Fibroblast of the aortic adventitia (primary cell): ENCODE measurements around the gene TMEM43. TPM values are rescaled to one million over a fixed set of nuclear protein-coding genes. Genes with fewer than 3 reads are reported as not detected.
A peak's percentile ranks its signal among the peaks of the same experiment; 100 is the strongest.

Experiments
- DNase-seq: peaks from one replicate; pipeline ENCODE4 v3.0.0-alpha.2; 2010; ENCODE audit warnings: low read depth
- H3K4me3 ChIP-seq: 2 replicates; pipeline ENCODE4 v1.5.1; 2011; ENCODE audit warnings: low read depth, mild to moderate bottlenecking, control low read depth, low read length, moderate library complexity
- total RNA-seq: library from RNA; depleted of rRNA; stranded (reverse); fragments of >200 nt; gene quantifications from 2 replicates; pipeline ENCODE4 v1.2.3, GENCODE V29; 2012; ENCODE audit warnings: low replicate concordance
- TF ChIP-seq, protein P1 (sequence below): IDR thresholded peaks from 2 replicates; pipeline ENCODE4 v1.5.1; 2011; ENCODE audit warnings: mild to moderate bottlenecking, low read length, control low read depth, inconsistent platforms; ENCODE audit not compliant: insufficient read depth

TMEM43 gene
- total RNA-seq, 1 donor = 134 TPM

DNA sequence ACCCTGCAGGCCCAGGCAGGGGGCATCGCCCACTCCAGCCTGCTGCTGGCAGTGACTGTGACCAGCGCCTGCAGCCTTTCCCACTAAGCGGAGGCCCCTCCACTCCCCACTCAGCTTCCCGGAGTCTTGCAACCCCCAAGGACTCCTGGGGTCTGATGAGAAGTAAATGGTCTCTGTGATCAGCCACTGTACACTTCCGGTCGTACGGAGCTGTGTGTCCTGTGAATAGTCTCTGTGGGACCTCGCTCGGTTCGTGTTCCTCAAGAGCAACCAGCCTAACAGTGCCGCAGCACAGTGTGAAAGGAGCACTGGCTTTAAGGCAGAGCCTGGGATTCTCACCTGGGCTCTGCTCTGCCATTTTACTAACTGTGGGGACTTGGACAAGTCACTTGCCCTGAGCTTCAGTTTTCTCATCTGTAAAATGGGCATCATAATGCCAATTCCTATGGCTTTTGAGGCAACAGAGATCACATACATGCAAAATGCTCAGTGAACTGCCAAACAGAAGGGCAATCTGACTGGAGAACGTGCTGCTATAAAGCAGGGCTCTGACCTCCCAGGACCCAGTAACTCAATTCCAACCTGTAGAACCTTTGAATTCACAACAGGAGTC, 26.7 kb downstream of the TMEM43 start:
- TF ChIP-seq, protein P1, sequence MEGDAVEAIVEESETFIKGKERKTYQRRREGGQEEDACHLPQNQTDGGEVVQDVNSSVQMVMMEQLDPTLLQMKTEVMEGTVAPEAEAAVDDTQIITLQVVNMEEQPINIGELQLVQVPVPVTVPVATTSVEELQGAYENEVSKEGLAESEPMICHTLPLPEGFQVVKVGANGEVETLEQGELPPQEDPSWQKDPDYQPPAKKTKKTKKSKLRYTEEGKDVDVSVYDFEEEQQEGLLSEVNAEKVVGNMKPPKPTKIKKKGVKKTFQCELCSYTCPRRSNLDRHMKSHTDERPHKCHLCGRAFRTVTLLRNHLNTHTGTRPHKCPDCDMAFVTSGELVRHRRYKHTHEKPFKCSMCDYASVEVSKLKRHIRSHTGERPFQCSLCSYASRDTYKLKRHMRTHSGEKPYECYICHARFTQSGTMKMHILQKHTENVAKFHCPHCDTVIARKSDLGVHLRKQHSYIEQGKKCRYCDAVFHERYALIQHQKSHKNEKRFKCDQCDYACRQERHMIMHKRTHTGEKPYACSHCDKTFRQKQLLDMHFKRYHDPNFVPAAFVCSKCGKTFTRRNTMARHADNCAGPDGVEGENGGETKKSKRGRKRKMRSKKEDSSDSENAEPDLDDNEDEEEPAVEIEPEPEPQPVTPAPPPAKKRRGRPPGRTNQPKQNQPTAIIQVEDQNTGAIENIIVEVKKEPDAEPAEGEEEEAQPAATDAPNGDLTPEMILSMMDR = no peak
- no peak overlapping the region for H3K4me3 ChIP-seq
- no peak for DNase-seq

DNA sequence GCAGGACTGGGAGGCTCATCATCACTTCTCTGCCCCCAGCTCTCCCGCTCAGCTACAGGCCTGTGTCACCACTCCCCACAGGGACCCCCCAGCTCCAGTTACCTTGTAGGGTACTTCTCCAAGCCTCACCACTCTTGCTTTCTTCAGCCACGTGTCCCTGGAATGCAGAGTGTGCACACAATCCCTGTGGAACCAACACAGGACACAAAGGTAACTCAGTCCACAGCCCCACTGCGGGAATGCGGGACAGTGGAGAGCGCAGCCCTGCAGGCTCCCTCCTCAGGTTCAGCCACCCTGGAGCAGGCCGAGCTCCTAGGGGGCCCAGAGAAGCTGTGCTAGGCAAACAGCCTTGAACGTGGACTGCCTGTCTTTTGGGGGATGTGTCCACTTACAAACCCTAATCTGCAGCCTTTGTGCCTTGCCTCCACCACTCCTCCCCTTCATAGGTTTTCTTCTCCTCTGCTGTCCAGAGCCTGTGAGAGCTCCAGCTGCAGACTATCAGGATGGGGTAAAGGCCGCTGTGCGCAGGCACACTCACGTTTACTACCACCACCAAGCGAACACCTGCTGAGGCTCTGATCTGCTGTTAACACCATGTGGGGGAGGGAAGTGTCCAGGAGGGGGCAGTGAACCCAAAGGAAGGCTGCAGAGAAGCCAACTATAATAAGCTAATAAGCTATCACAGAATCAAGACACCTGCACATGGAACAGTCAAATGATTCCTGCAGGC, 27.5 kb downstream of the TMEM43 start:
- H3K4me3 ChIP-seq = no peak overlapping the region
- TF ChIP-seq, protein P1 = peak; percentile 27
- DNase-seq = no peak

DNA sequence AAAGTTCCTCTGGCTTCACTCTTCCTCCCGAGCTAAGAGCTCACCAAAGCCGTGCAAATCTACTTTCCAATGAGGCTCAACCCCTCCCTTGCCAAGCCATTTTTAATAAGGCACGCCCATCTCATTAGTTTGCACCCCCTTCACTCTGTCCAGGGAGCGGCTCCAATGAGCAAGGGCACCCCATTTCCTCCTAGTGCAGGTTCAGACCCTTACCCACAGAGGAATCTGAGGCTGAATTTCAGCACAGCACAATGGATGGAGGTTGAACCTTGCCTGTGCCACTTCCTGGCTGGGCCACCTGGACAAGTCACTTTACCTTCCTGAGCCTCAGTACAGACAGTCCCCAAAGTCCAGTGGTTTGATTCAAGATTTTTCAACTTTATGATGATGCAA, 28.1 kb downstream of the TMEM43 start:
- no peak overlapping the region for H3K4me3 ChIP-seq
- TF ChIP-seq, protein P1 = no peak
- DNase-seq = no peak

DNA sequence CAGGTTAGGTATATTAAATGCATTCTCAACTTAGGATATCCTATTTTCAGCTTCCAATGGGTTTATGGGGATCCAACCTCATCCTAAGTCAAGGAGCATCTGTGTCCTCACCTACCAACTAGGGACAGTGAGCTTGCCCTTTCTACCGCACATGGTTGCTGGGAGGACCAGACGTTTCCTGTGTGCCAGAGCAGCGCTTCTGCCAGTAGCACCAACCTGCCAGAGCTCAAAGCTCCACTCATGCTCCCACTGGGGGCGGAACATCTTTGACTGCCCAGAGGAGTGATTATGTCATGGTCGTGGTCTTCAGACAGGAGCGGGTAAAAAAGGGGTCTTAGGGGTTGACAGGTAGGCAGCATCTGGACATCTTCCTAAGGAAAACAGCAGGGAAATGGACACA, 28.8 kb downstream of the TMEM43 start:
- TF ChIP-seq, protein P1 = no peak
- no peak overlapping the region for H3K4me3 ChIP-seq

DNA sequence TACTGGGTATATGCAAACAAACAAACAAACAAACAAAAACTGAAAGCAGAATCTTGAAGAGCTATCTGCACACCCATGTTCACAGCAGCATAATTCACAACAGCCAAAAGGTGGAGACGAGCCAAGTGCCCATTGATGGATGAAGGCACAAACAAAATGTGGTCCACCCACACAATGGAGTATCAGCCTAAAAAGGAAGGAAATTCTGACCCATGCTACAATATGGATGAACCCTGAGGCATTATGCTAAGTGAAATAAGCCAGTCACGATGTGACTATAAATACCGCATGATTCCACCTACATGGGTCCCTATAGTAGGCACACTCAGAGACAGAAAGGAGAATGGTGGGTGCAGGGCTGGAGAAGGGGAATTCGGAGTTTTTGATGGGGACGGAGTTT, 29.4 kb downstream of the TMEM43 start:
- H3K4me3 ChIP-seq = no peak overlapping the region
- no peak for DNase-seq
- TF ChIP-seq, protein P1 = no peak

More for the DNA sequence above, 28.8 kb downstream of the TMEM43 start:
- no peak for DNase-seq

DNA sequence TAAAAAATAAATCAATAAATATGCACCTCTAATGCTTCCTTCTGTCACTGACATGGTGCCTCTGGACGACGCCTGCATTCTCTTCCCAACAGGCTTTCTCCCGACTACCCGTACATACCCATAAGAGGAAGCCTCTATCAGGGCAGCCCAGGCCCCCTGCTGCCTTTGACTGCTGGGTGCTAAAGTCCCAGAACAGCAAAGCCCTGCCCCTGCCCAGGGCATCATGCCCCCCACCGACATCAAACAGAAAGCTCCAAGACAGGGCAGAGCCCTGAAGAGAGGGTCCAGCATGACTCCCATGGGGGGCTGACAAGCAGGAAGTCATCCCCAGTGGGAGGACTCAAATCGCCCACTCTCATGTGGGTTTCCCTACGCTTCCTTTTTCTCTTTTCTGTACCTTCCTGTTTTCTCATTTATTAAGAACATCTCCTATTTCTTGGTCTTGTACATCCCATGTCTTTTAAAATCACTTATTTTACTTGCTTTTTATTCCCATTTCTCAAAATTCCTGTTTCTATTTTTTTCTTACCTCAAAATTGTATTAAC, 30.1 kb downstream of the TMEM43 start:
- TF ChIP-seq, protein P1 = no peak
- DNase-seq = no peak
- no peak overlapping the region for H3K4me3 ChIP-seq
